CD14-positive monocyte (primary cell): ENCODE results near the gene OTUD7B. TPM values are rescaled to one million over a fixed set of nuclear protein-coding genes. Genes with fewer than 3 reads are reported as not detected.

Experiments used
- DNase-seq, 3 donors: peaks; one replicate each; pipeline ENCODE4 v3.0.0-alpha.2; 2011 to 2022
- H2AFZ ChIP-seq: 2 replicates; pipeline ENCODE4 v1.6.0; 2012; ENCODE audit warnings: mild to moderate bottlenecking, low read depth, low read length, inconsistent platforms; ENCODE audit not compliant: insufficient read depth, poor library complexity, severe bottlenecking
- H3K27ac ChIP-seq, 2 donors: 1 replicate in 1 of 2; 2 replicates in 1 of 2; pipeline ENCODE4 v1.5.1; 2012 to 2013; ENCODE audit warnings: low read length in 2 of 2, control low read depth in 1 of 2, inconsistent platforms in 1 of 2, low read depth in 1 of 2, mild to moderate bottlenecking in 1 of 2
- H3K27me3 ChIP-seq, 2 donors: one replicate each; pipeline versions ENCODE4 v1.6.0 to v1.6.1; 2011 to 2013; ENCODE audit warnings: low read length in 2 of 2; ENCODE audit not compliant: control insufficient read depth in 2 of 2, insufficient read depth in 2 of 2
- H3K36me3 ChIP-seq, 2 donors: replicated peaks in 1 of 2; 1 replicate in 1 of 2; 2 replicates in 1 of 2; pipeline versions ENCODE4 v1.5.1 to v1.6.1; 2012 to 2013; ENCODE audit warnings: low read length in 2 of 2, control low read depth in 1 of 2, inconsistent platforms in 1 of 2, mild to moderate bottlenecking in 1 of 2; ENCODE audit not compliant: insufficient read depth in 2 of 2, control insufficient read depth in 1 of 2
- H3K4me1 ChIP-seq, 2 donors: 1 replicate in 1 of 2; 2 replicates in 1 of 2; pipeline versions ENCODE4 v1.5.1 to v1.6.1; 2012 to 2013; ENCODE audit warnings: low read length in 2 of 2, control low read depth in 1 of 2, inconsistent platforms in 1 of 2, mild to moderate bottlenecking in 1 of 2, moderate library complexity in 1 of 2; ENCODE audit not compliant: insufficient read depth in 2 of 2, control insufficient read depth in 1 of 2
- H3K4me2 ChIP-seq: replicated peaks from 2 replicates; pipeline ENCODE3; 2012; ENCODE audit warnings: low read length, moderate library complexity, mild to moderate bottlenecking; ENCODE audit not compliant: poor library complexity, severe bottlenecking; ENCODE audit errors: extremely low read depth
- H3K4me3 ChIP-seq, 3 experiments: fragments of 200-600 bp in 1 of 3; sonication (generic) in 1 of 3; replicated peaks in 1 of 3; 1 replicate in 2 of 3; 2 replicates in 1 of 3; pipeline ENCODE4 v1.5.1; 2011 to 2013; ENCODE audit warnings: low read length in 3 of 3, mild to moderate bottlenecking in 3 of 3, control low read depth in 2 of 3, low read depth in 2 of 3, inconsistent platforms in 1 of 3, moderate library complexity in 1 of 3
- H3K79me2 ChIP-seq: 2 replicates; pipeline ENCODE4 v1.6.0; 2012; ENCODE audit warnings: mild to moderate bottlenecking, control low read depth, inconsistent platforms, low read length, moderate library complexity; ENCODE audit not compliant: insufficient read depth
- H3K9ac ChIP-seq: 2 replicates; pipeline ENCODE4 v1.6.0; 2017; ENCODE audit warnings: low read length, mild to moderate bottlenecking; ENCODE audit not compliant: insufficient read depth, poor library complexity, severe bottlenecking
- H3K9me3 ChIP-seq, 2 donors: replicated peaks in 1 of 2; 1 replicate in 1 of 2; 2 replicates in 1 of 2; pipeline versions ENCODE4 v1.5.1 to v1.6.1; 2012 to 2013; ENCODE audit warnings: low read length in 2 of 2, control low read depth in 1 of 2; ENCODE audit not compliant: control insufficient read depth in 1 of 2, insufficient read depth in 1 of 2
- H4K20me1 ChIP-seq: 2 replicates; pipeline ENCODE4 v1.6.0; 2012; ENCODE audit warnings: mild to moderate bottlenecking, low read length, control low read depth, moderate library complexity; ENCODE audit not compliant: insufficient read depth
- H3K27ac Mint-ChIP-seq, 7 donors: one replicate each; pipeline ENCODE4 v1.8.0; 2020; ENCODE audit warnings: mild to moderate bottlenecking in 7 of 7, mixed read lengths in 7 of 7, moderate library complexity in 6 of 7, inconsistent platforms in 2 of 7
- H3K27me3 Mint-ChIP-seq, 3 donors: one replicate each; pipeline ENCODE4 v1.8.0; 2021 to 2022; ENCODE audit warnings: low read depth in 3 of 3, mild to moderate bottlenecking in 3 of 3, mixed read lengths in 3 of 3, moderate library complexity in 3 of 3, inconsistent platforms in 1 of 3
- H3K36me3 Mint-ChIP-seq, 2 donors: one replicate each; pipeline ENCODE4 v1.8.0; 2020; ENCODE audit warnings: mixed read lengths in 2 of 2, inconsistent platforms in 1 of 2, mild to moderate bottlenecking in 1 of 2
- H3K4me1 Mint-ChIP-seq: one replicate; pipeline ENCODE4 v1.8.0; 2020; ENCODE audit warnings: mild to moderate bottlenecking, mixed read lengths
- H3K4me3 Mint-ChIP-seq, 2 donors: one replicate each; pipeline ENCODE4 v1.8.0; 2020; ENCODE audit warnings: mild to moderate bottlenecking in 2 of 2, mixed read lengths in 2 of 2, moderate library complexity in 1 of 2
- H3K9me3 Mint-ChIP-seq, 7 donors: one replicate each; pipeline ENCODE4 v1.8.0; 2020 to 2022; ENCODE audit warnings: mixed read lengths in 7 of 7, mild to moderate bottlenecking in 6 of 7, moderate library complexity in 6 of 7, inconsistent platforms in 2 of 7
- WGBS: methylation state at CpG from one replicate; pipeline ENCODE4 v1.1.5; 2013; ENCODE audit warnings: missing lambda C conversion rate; ENCODE audit not compliant: insufficient coverage; 5-methylcytosine and 5-hydroxymethylcytosine counted together
- intact Hi-C, 2 donors: fragments of 100-400 bp; cut with micrococcal nuclease; formaldehyde crosslinking; loops; one replicate each; pipeline versions ENCODE4 v1.15.0 to v1.15.1; 2023
- polyA plus RNA-seq, 3 donors: library from polyadenylated mRNA; depleted of rRNA in 1 of 3; unstranded in 2 of 3; stranded (reverse) in 1 of 3; fragments of 300-500 nt in 2 of 3; fragments of >200 nt in 1 of 3; fragmentation: Illumina TruSeq in 2 of 3; gene quantifications; 1 replicate in 2 of 3; 2 replicates in 1 of 3; pipeline ENCODE4 v1.2.3, GENCODE V29; 2012 to 2021
- TF ChIP-seq, protein P1 (sequence below): fragments of 200-600 bp; IDR thresholded peaks from one replicate; pipeline ENCODE4 v1.8.0; 2022; ENCODE audit warnings: antibody characterized with exemption, mild to moderate bottlenecking

OTUD7B gene
- polyA plus RNA-seq, 3 donors, result 0.03 TPM; not detected in 2

DNA sequence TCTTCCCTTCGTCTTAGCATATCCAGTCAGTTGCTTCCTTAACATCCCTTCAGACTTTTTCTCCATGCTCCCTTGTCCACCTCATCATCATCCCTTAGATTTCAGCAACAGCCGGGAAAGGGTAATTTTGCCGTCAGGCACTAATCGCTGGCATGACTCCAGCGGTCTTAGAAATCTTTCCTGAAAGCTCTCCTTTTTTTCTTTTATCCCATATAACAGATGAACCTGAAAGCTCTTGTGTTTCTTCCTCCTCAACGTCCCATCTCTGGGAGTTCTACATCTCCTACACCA, 121.6 kb downstream of the OTUD7B start:
- intact Hi-C loops, result no loop called here
- H2AFZ ChIP-seq, result peak overlapping the region; percentile 71
- H3K4me2 ChIP-seq, result peak overlapping the region; percentile 78
- WGBS, result 46% methylated on average over 5 of the region's 6 CpGs
- Mint-ChIP-seq H3K4me1 (peaks cover 3% of the 10 kb centered on the region), H3K9me3 (peaks cover 0 to 3% (median 0%) of the 10 kb centered on the region in 7 donors), H3K27me3 (peaks cover 0 to 2% (median 0%) of the 10 kb centered on the region in 3 donors), H3K27ac (no peak overlapping the region), H3K36me3 (no peaks in the 10 kb centered on the region), H3K4me3 (no peak overlapping the region)
- no peaks in the 10 kb centered on the region for H3K9me3 ChIP-seq
- TF ChIP-seq, protein P1, sequence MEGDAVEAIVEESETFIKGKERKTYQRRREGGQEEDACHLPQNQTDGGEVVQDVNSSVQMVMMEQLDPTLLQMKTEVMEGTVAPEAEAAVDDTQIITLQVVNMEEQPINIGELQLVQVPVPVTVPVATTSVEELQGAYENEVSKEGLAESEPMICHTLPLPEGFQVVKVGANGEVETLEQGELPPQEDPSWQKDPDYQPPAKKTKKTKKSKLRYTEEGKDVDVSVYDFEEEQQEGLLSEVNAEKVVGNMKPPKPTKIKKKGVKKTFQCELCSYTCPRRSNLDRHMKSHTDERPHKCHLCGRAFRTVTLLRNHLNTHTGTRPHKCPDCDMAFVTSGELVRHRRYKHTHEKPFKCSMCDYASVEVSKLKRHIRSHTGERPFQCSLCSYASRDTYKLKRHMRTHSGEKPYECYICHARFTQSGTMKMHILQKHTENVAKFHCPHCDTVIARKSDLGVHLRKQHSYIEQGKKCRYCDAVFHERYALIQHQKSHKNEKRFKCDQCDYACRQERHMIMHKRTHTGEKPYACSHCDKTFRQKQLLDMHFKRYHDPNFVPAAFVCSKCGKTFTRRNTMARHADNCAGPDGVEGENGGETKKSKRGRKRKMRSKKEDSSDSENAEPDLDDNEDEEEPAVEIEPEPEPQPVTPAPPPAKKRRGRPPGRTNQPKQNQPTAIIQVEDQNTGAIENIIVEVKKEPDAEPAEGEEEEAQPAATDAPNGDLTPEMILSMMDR, result no peak
- no peaks in the 10 kb centered on the region for H3K36me3 ChIP-seq
- H3K4me3 ChIP-seq, result peak overlapping the region; percentile 59 to 99 (median 79)
- H4K20me1 ChIP-seq, result peaks cover 25% of the 10 kb centered on the region
- peak overlapping the region; percentile 86 for H3K9ac ChIP-seq
- H3K4me1 ChIP-seq, result peaks cover 32 to 33% of the 10 kb centered on the region in 2 donors
- DNase-seq, result no peak
- peak overlapping the region in 1 of 2 donors; percentile 97 for H3K27ac ChIP-seq
- peaks cover 5% of the 10 kb centered on the region for H3K79me2 ChIP-seq
- no peaks in the 10 kb centered on the region for H3K27me3 ChIP-seq

DNA sequence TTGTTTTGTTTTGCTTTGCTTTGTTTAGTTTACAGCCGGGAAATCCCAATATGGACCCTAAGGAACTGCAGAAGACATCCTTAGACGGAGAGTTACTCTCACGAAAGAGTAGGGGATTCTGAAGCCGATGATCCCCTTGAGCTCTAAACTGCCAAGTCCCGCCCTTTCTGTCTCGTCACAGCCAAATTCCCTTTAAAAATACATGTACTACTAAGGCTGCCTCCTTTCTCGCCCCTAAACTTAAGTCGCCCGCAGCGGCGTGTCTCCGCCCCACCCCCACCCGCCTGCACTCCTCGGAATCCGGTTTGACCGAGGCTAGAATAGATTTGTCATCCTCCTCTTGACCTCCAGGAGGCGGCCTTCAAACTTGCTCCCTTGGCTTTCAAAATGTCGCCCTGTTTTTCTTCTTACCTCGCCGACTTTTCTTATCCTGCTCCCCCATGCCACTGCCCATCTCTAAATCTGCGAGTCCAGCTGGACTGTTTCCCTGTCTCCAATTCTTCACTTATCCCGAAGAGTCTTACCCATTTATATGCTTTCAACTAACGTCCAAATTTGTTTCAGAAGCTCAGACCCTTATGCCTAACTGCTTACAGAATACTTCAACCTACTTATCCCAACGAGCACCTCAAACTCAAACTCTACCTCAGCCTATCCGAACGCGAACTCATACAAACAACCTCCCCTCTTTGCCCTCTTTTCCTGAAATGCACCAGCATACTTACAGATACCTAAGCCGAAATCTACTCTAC, 122.1 kb downstream of the OTUD7B start:
- Histone ChIP-seq H3K4me3 (peak overlapping the region; percentile 59 to 99 (median 79)), H3K9me3 (no peaks in the 10 kb centered on the region), H2AFZ (peak overlapping the region; percentile 71), H4K20me1 (peaks cover 30% of the 10 kb centered on the region), H3K9ac (peak overlapping the region; percentile 86), H3K27me3 (no peaks in the 10 kb centered on the region), H3K36me3 (no peaks in the 10 kb centered on the region), H3K79me2 (peaks cover 10% of the 10 kb centered on the region), H3K27ac (peak overlapping the region; percentile 96 to 97), H3K4me2 (peak overlapping the region; percentile 78), H3K4me1 (peaks cover 32 to 38% of the 10 kb centered on the region in 2 donors)
- WGBS, result 10% methylated on average over 28 of the region's 28 CpGs
- DNase-seq, result peak; percentile 74 to 82 (median 81)
- TF ChIP-seq, protein P1, result peak; percentile 64
- Mint-ChIP-seq H3K27me3 (peaks cover 0 to 2% (median 0%) of the 10 kb centered on the region in 3 donors), H3K9me3 (peaks cover 0 to 3% (median 0%) of the 10 kb centered on the region in 7 donors), H3K27ac (no peak overlapping the region), H3K4me3 (no peak overlapping the region), H3K4me1 (peaks cover 3% of the 10 kb centered on the region), H3K36me3 (peaks cover 0 to 3% of the 10 kb centered on the region in 2 donors)
- intact Hi-C loops, result no loop called here

Other genes with a start within 250 kb of the OTUD7B start
- 10 to 100 TPM; 48.8 to 79.7 (median 49.4) TPM for gene FCGR1A, start 228.0 kb downstream of the OTUD7B start, polyA plus RNA-seq
- 10 to 100 TPM in 2 of 3 donors, 1 to 10 TPM in 1; 5.1 to 17.8 (median 17.6) TPM for gene BOLA1, start 111.2 kb downstream of the OTUD7B start, polyA plus RNA-seq
- gene SV2A, start 92.9 kb downstream of the OTUD7B start, polyA plus RNA-seq, result under 1 TPM; 0.07 to 0.17 (median 0.14) TPM
- gene SF3B4, start 82.9 kb downstream of the OTUD7B start, polyA plus RNA-seq, result 10 to 100 TPM; 52.2 to 78.6 (median 64.6) TPM
- gene MTMR11, start 73.8 kb downstream of the OTUD7B start, polyA plus RNA-seq, result 100 to 1,000 TPM in 1 of 3 donors, 10 to 100 TPM in 2; 53.1 to 152 (median 54.6) TPM
- gene VPS45, start 57.0 kb upstream of the OTUD7B start, polyA plus RNA-seq, result 10 to 100 TPM; 36.0 to 41.9 (median 36.8) TPM
- 100 to 1,000 TPM in 2 of 3 donors, 10 to 100 TPM in 1; 87.2 to 170 (median 110) TPM for gene PLEKHO1, start 139.2 kb upstream of the OTUD7B start, polyA plus RNA-seq
- gene ANP32E, start 225.4 kb upstream of the OTUD7B start, polyA plus RNA-seq, result 10 to 100 TPM in 2 of 3 donors, 1 to 10 TPM in 1; 4.6 to 26.6 (median 20.4) TPM
- gene CA14, start 247.0 kb upstream of the OTUD7B start, polyA plus RNA-seq, result not detected